ENCODE measurements around the gene DRC7.

- TF ChIP-seq SMC3 (conservative IDR thresholded peaks at IDR 0.05; ENCODE audit: poor library complexity) (no peak), POLR2AphosphoS5 (IDR thresholded peaks at IDR 0.05) (no peak), CTCF (IDR thresholded peaks at IDR 0.05; ENCODE audit: poor library complexity, severe bottlenecking) (no peak), EP300 (conservative IDR thresholded peaks at IDR 0.05; ENCODE audit: poor library complexity, severe bottlenecking) (no peak), REST (IDR thresholded peaks at IDR 0.05; ENCODE audit: borderline replicate concordance) (no peak), TAF1 (IDR thresholded peaks at IDR 0.05; ENCODE audit: low read depth) (no peak), EZH2 (IDR thresholded peaks at IDR 0.05; ENCODE audit: borderline replicate concordance, insufficient read depth, low read length, poor library complexity, severe bottlenecking) (no peak)
Observed at GRCh38 chr16:57658130-57658877, 36.3 kb upstream of the DRC7 start.

All from neural cell (in vitro differentiated cells).